ENCODE results near the gene NIPA2. TPM values are rescaled to one million over a fixed set of nuclear protein-coding genes. Genes with fewer than 3 reads are reported as not detected.

NIPA2 gene
- polyA plus RNA-seq, 2 of the 4 experiments (the other 2 are of a cell fraction), result 120 to 153 TPM

DNA sequence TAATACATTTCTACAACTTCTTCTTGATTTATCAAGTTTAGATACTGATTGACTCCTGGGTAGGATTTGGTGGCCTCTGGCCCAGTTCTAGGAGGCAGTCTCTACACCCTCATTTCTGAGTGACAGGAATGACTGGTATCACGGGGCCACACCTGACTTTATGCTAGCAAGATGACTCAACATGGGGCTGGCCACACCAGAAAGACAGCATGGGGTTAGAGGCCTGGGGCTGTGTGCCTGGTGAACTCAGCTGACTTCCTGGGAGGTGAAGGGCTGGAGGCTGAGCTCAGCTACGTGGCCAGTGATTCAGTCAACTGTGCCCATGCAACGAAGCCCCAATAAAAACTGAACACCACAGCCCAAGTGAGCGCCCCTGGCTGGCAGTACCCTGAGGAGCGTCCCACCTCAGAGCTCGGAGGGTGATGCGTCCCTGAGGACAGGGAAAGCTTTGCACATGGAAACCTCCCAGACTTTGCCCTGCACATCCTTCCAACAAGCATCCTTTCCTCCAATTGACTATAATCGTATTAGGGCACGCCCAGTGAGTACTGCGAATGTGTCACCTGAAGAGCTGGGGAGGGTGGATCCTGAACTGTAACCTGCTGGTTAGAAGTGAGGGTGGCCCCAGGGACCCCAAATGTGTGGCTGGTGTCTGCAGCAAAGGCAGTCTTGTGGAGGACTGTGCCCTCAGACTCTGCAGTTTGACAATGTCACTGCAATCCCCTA lies 57.2 kb downstream of the NIPA2 start (continued):
- TF ChIP-seq, protein P1, sequence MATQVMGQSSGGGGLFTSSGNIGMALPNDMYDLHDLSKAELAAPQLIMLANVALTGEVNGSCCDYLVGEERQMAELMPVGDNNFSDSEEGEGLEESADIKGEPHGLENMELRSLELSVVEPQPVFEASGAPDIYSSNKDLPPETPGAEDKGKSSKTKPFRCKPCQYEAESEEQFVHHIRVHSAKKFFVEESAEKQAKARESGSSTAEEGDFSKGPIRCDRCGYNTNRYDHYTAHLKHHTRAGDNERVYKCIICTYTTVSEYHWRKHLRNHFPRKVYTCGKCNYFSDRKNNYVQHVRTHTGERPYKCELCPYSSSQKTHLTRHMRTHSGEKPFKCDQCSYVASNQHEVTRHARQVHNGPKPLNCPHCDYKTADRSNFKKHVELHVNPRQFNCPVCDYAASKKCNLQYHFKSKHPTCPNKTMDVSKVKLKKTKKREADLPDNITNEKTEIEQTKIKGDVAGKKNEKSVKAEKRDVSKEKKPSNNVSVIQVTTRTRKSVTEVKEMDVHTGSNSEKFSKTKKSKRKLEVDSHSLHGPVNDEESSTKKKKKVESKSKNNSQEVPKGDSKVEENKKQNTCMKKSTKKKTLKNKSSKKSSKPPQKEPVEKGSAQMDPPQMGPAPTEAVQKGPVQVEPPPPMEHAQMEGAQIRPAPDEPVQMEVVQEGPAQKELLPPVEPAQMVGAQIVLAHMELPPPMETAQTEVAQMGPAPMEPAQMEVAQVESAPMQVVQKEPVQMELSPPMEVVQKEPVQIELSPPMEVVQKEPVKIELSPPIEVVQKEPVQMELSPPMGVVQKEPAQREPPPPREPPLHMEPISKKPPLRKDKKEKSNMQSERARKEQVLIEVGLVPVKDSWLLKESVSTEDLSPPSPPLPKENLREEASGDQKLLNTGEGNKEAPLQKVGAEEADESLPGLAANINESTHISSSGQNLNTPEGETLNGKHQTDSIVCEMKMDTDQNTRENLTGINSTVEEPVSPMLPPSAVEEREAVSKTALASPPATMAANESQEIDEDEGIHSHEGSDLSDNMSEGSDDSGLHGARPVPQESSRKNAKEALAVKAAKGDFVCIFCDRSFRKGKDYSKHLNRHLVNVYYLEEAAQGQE (IDR thresholded peaks at IDR 0.05), result no peak
- TF ChIP-seq TP53 (CRISPR knock-in tag; IDR thresholded peaks at IDR 0.05) (no peak), CBX2 (IDR thresholded peaks at IDR 0.05; ENCODE audit: borderline replicate concordance, low read depth) (no peak), HOXB13 (CRISPR knock-in tag; IDR thresholded peaks at IDR 0.05; ENCODE audit: low read depth) (no peak), KDM5A (IDR thresholded peaks at IDR 0.05) (no peak)
- TF ChIP-seq, protein P2, sequence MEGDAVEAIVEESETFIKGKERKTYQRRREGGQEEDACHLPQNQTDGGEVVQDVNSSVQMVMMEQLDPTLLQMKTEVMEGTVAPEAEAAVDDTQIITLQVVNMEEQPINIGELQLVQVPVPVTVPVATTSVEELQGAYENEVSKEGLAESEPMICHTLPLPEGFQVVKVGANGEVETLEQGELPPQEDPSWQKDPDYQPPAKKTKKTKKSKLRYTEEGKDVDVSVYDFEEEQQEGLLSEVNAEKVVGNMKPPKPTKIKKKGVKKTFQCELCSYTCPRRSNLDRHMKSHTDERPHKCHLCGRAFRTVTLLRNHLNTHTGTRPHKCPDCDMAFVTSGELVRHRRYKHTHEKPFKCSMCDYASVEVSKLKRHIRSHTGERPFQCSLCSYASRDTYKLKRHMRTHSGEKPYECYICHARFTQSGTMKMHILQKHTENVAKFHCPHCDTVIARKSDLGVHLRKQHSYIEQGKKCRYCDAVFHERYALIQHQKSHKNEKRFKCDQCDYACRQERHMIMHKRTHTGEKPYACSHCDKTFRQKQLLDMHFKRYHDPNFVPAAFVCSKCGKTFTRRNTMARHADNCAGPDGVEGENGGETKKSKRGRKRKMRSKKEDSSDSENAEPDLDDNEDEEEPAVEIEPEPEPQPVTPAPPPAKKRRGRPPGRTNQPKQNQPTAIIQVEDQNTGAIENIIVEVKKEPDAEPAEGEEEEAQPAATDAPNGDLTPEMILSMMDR (IDR thresholded peaks at IDR 0.05), result no peak
- TF ChIP-seq, protein P3, sequence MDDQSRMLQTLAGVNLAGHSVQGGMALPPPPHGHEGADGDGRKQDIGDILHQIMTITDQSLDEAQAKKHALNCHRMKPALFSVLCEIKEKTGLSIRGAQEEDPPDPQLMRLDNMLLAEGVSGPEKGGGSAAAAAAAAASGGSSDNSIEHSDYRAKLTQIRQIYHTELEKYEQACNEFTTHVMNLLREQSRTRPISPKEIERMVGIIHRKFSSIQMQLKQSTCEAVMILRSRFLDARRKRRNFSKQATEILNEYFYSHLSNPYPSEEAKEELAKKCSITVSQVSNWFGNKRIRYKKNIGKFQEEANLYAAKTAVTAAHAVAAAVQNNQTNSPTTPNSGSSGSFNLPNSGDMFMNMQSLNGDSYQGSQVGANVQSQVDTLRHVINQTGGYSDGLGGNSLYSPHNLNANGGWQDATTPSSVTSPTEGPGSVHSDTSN (IDR thresholded peaks at IDR 0.05), result peak; percentile 43; the same call in 1 of the 2 replicates
- TF ChIP-seq, protein P4, sequence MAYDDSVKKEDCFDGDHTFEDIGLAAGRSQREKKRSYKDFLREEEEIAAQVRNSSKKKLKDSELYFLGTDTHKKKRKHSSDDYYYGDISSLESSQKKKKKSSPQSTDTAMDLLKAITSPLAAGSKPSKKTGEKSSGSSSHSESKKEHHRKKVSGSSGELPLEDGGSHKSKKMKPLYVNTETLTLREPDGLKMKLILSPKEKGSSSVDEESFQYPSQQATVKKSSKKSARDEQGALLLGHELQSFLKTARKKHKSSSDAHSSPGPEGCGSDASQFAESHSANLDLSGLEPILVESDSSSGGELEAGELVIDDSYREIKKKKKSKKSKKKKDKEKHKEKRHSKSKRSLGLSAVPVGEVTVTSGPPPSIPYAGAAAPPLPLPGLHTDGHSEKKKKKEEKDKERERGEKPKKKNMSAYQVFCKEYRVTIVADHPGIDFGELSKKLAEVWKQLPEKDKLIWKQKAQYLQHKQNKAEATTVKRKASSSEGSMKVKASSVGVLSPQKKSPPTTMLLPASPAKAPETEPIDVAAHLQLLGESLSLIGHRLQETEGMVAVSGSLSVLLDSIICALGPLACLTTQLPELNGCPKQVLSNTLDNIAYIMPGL (CRISPR knock-in tag; IDR thresholded peaks at IDR 0.05; ENCODE audit: borderline replicate concordance), result no peak

DNA sequence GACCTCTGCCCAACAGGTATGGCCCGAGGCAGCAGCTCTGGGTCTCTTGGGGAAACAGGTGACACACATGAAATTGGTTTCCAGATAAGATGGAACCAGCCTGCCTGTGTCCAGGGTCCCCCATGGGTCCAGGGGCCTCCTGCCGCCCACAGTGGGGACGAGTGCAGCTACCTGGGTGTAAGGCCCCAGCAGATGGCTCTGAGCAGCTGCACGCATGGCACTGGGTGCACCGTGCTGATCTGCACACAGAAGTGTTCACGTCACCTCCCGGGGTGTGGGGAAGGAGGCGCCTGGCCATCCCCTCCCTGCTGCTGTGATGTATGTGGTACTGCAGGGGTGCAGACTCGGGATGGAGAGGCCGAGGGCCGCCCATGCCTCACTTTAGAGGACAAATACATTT lies 63.6 kb downstream of the NIPA2 start:
- Histone ChIP-seq H3K9me3 (0 out of 3 replicates have a peak, but pooled peaks cover 4% of the 10 kb centered on the region), H3K4me3 (no peak overlapping the region), H3K27ac (no peak overlapping the region), H3K4me2 (no peak overlapping the region), H3K4me1 (no peaks in the 10 kb centered on the region)
- CTCF ChIA-PET, result interaction anchor here (1.0 to 2.0 kb wide), 3 partner anchors 9 to 134 kb away, joined by 3 to 6 read pairs (median 6); no protein-coding TSS in a partner anchor
- 91% methylated on average over 11 of the region's 11 CpGs for WGBS (ENCODE audit: missing lambda C conversion rate)
- DNase-seq (ENCODE audit: low read depth in 1 of 2, low spot score in 1 of 2), result no peak
- FAIRE-seq, result no peak
- POLR2A ChIA-PET, result no interaction called here
- no peak for ATAC-seq
- TF ChIP-seq TFCP2L1 (CRISPR knock-in tag; IDR thresholded peaks at IDR 0.05), result no peak
- no peak for TF ChIP-seq CEBPB (IDR thresholded peaks at IDR 0.05)
- no peak for TF ChIP-seq FOSB (CRISPR knock-in tag; IDR thresholded peaks at IDR 0.05)
- no peak for TF ChIP-seq NPAS2 (CRISPR knock-in tag; IDR thresholded peaks at IDR 0.05; ENCODE audit: borderline replicate concordance)

DNA sequence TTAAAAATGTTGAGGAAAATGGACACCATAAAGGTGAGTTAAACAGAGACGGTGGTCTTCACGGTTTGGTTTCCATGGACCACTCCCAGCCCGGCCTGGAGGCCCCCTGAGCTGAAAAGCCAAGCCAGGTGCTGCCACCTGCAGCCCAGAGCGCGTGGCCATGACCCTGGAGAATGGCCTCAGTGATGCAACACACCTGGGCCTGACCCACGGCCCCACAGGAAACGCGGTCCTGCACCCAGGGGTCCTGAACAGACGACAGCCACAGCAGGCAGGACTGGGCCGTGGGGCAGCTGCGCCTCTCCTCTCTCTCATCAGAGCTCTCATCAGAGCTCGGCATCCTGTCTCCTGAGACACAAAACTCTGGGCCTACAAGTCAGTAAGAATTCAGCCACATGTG lies 64.1 kb downstream of the NIPA2 start:
- ChIA-PET CTCF (interaction anchor here (1.0 kb wide), 1 partner anchor 61 kb away, joined by 3 read pairs; no protein-coding TSS in a partner anchor), POLR2A (no interaction called here)
- no peak overlapping the region for H3K4me3 ChIP-seq
- WGBS (ENCODE audit: missing lambda C conversion rate), result 86% methylated on average over 12 of the region's 12 CpGs
- H3K9me3 ChIP-seq, result 0 out of 3 replicates have a peak, but pooled peaks cover 4% of the 10 kb centered on the region
- TF ChIP-seq ESRRA (IDR thresholded peaks at IDR 0.05; ENCODE audit: borderline replicate concordance, low read length) (no peak), RAD21 (conservative IDR thresholded peaks at IDR 0.05 in 1 of 2, IDR thresholded peaks at IDR 0.05 in 1 of 2) (peak in 1 of 2 experiments; percentile 17; a peak in 1 of 5 replicates)
- TF ChIP-seq, protein P5, sequence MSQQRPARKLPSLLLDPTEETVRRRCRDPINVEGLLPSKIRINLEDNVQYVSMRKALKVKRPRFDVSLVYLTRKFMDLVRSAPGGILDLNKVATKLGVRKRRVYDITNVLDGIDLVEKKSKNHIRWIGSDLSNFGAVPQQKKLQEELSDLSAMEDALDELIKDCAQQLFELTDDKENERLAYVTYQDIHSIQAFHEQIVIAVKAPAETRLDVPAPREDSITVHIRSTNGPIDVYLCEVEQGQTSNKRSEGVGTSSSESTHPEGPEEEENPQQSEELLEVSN (IDR thresholded peaks at IDR 0.05; ENCODE audit: borderline replicate concordance, low read depth), result no peak
- H3K4me2 ChIP-seq, result no peak overlapping the region
- no peaks in the 10 kb centered on the region for H3K4me1 ChIP-seq
- ATAC-seq (peak in 1 of 2 experiments; percentile 39; a peak in 2 of 6 replicates), DNase-seq (ENCODE audit: low read depth in 1 of 2, low spot score in 1 of 2) (no peak), FAIRE-seq (no peak)
- H3K27ac ChIP-seq, result no peak overlapping the region

Measured in A549 (cell line).